Stimulated activated CD8-positive, alpha-beta memory T cell treated with anti-CD3 and anti-CD28 coated beads, Interleukin-15, amount 100 ng/mL, for 4 hours (primary cell): Measurements from ENCODE around the gene SLC5A2.
"Not testable (repeated sequence)": the region's sequence is repeated elsewhere in the genome, so short reads cannot be mapped to it uniquely, and the experiment has no call there.

Source experiments
- DNase-seq, 2 donors: peaks; one replicate each; pipeline ENCODE4 v3.0.0-alpha.2; 2020; ENCODE audit warnings: low read depth in 2 of 2

The SLC5A2 gene

GRCh38 chr16:31475946-31476302, 7.0 kb upstream of the SLC5A2 start:
- no peak for DNase-seq

DNA sequence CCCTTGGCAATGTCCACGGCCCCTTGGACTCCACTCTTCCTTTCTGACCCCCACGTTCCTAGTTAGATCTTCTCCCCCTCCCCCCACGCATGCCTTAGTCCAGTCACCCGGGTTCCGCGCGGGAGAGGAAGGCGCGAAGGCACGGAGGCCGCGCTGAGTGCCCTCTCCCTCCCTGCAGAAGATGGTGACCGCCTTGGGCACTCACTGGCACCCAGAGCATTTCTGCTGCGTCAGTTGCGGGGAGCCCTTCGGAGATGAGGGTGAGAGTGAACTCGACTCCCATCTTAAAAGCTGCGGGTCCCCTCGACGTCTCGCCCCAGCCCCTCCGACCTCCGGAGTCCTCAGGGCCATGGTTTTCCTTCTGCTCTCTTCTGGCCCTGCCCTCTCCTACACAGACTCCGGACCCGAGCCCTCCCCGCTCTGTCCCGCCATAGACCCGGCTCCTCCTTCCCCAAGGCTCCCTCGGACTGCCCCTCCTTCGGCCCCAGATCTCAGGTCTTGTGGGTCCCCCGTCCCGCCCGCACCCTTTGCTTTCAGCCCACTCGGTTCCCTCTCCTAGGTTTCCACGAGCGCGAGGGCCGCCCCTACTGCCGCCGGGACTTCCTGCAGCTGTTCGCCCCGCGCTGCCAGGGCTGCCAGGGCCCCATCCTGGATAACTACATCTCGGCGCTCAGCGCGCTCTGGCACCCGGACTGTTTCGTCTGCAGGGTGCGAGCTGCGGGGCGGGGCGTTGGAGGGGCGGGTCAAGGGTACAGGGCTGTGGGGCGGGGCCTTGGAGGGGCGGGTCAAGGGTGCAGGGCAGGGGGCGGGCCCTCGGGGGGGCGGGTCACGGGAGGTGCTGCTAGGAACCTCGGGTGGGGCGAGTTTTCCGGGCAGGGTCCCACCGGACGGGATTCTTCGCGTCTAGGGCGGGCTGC, 6.4 kb upstream of the SLC5A2 start:
- DNase-seq: peak; percentile 71 to 75

GRCh38 chr16:31477220-31478216, 5.4 kb upstream of the SLC5A2 start:
- no peak for DNase-seq

DNA sequence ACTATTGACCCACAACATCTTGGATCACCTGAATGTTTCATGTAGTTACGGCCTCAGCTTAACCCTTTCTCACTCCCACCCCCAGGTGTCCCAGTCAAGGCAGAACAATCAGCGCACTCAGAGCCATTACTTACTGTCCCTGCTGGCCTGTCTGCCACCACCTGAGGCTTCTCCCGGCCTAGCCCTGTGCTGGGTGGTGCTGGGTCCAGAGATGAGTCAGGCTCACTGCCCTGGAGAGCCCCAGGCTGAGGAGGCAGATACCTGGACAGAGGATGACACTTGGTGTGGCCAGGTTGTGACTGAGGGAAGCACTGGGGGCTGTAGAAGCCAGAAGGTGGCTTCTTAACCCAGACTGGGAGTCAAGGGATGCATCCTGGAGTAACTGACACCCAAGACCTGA, 4.0 kb upstream of the SLC5A2 start:
- no peak for DNase-seq

DNA sequence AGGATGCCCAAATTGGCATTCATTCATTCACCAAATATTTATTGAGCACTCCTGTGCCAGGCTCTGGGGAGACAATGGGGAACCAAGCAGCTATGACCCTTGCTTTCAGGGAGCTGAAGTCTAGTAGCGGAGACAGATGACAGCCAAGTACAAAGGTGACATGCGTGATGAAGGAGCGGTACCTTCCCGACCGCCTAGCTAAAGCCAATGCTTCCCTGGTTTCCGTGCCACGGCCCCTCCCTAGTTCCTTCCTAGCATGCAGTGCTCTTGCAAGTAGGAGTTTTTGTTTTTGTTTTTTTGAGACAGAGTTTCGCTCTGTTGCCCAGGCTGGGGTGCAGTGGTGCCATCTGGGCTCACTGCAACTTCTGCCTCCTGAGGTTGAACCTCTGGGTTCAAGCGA, 3.2 kb upstream of the SLC5A2 start:
- no peak for DNase-seq

DNA sequence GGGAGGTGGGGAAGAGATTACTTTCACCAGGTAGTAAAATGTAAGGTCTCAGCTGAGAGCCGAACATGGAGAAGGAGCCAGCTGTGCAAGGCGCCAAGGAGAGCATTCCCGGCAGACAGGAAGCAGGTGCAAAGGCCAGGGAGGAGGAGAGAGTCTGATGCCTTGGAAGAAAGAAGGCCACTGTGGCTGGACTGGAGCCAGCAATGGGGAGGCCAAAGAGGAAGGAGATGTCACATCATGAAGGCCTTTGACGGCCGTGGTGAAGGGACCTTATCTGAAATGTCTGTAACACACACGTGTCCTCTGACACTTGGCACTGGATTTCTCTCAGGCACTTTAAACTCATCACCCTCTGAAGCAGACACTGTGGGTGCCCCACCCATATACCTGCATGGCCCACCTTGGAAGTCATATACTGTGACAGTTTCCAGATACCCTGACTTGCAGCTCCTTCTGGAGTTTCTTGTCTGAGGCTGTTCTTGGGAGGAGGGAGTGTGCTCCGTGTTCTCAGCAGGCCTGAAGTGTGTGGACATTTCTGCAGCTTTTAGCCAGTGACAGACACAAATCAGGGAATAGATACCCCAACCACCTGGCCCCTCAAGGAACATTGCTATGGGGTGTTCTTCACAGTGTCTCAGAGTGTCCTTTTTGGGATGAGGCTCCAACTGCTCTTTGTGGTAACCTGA, 1.9 kb upstream of the SLC5A2 start:
- no peak for DNase-seq

GRCh38 chr16:31484048-31484447, 1.1 kb downstream of the SLC5A2 start:
- DNase-seq: not testable (repeated sequence)

DNA sequence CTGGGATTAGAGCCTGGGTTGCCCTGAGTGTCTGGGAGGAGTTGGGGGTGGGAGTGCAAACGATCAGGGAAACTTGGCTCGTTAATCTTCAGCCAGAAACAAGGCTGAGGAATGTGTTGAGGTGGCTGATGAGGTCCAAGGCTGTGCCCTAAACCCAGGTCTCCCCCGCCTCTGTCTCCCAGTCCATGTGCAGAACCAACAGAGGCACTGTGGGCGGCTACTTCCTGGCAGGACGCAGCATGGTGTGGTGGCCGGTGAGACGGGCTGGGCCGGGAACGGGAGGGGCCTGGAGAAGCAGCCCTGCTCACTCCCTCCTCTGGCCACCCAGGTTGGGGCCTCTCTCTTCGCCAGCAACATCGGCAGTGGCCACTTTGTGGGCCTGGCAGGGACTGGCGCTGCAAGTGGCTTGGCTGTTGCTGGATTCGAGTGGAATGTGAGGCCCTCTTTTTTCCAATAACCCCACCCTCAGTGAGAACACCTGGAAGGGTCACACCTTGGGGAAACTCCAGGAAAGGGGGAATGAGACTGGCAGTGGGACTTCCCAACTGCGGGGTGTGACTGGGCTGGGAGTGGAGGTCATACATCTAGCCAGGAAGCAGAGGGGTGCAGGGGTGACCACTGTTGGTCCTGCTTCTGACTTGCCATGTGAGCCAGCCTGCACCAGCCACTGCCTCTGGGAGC, 1.7 kb downstream of the SLC5A2 start:
- DNase-seq: no peak

- no peak for DNase-seq
Observed at GRCh38 chr16:31485571-31485970, 2.6 kb downstream of the SLC5A2 start.

GRCh38 chr16:31486045-31486444, 3.1 kb downstream of the SLC5A2 start:
- DNase-seq: no peak

GRCh38 chr16:31487071-31487719, 4.3 kb downstream of the SLC5A2 start:
- no peak for DNase-seq

DNA sequence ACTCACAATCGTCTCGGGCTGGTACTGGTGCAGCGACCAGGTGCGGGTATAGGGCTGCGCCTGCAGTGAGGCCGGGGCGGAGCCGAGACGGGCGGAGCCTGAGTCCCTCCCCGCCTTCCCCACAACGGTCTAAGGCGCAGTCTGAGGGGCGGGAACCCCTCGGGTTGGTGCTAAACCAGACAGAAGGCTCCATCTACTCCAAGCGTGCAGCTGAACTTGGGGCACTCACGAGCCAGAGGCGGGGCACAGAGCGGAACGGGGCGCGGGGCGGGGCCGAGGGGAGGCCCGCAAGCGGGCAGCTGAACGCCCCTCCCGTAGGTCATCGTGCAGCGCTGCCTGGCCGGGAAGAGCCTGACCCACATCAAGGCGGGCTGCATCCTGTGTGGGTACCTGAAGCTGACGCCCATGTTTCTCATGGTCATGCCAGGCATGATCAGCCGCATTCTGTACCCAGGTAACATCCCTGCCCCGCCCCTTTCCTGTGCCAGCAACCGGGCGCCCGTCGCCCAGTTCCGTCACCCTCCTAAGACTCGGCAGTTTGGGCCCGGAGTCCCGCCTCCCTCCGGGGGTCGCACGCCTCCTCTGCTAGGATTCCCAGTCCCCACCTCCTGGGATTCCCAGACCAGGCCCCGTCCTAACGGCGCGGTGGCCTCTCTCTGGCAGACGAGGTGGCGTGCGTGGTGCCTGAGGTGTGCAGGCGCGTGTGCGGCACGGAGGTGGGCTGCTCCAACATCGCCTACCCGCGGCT, 5.0 kb downstream of the SLC5A2 start:
- peak; percentile 41 to 42 for DNase-seq

GRCh38 chr16:31488468-31489297, 5.8 kb downstream of the SLC5A2 start:
- no peak for DNase-seq

DNA sequence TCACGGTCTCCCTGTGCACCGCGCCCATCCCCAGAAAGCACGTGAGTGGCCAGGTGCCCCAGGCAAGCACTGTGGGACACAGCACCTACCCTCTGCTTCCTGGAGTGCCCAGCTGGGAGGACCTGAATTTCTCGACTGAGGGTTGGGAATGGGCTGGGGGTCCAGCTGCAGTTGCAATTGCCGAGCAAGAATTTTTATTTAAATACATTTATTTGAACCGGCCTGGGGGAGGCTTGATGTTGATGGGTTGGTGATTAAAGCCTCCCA, 6.3 kb downstream of the SLC5A2 start:
- no peak for DNase-seq

- DNase-seq: no peak
Observed at GRCh38 chr16:31489616-31490584, 7.0 kb downstream of the SLC5A2 start.

GRCh38 chr16:31491778-31492418, 9.0 kb downstream of the SLC5A2 start:
- DNase-seq: no peak

- DNase-seq: no peak
Observed at GRCh38 chr16:31493506-31494125, 10.7 kb downstream of the SLC5A2 start.
